Activated CD8-positive, alpha-beta memory T cell treated with anti-CD3 and anti-CD28 coated beads, Interleukin-2, amount 50 U/mL, for 4 hours (primary cell): ENCODE results near the gene PAPOLB.
"Not testable (repeated sequence)": the region's sequence is repeated elsewhere in the genome, so short reads cannot be mapped to it uniquely, and the experiment has no call there.

ENCODE experiments used
- DNase-seq: peaks from one replicate; pipeline ENCODE4 v3.0.0-alpha.2; 2020

Gene PAPOLB

DNA sequence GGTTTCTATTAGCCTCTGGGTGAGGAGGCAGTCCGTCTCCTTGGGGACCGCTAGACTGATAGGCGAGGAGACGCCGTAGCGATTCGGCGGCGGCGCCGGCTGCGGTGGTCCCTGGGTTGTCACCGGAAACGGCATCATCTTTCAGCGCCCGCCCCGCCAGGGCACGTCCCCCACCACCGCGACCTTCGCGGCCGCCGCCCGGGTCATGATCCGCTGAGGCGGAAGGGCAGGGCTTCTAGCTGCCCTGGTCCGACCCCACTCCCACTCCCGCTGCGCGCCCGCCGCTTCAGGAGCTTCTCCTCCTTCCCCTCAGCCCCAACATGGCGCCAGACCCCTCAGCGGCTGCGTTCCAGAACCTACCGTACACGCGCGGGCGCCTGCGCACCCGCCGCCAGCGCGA is at the start of gene PAPOLB:
PAPOLB (minus strand) TSS at position 358 of the 400 bp plus-strand sequence; CDS start at position 138, 220 bp downstream.
- DNase-seq: peak; percentile 32

GRCh38 chr7:4911111-4911828 is 49.4 kb upstream of the PAPOLB start:
- DNase-seq: no peak

- DNase-seq: no peak
Measured at GRCh38 chr7:4906682-4907081, 44.9 kb upstream of the PAPOLB start.

DNA sequence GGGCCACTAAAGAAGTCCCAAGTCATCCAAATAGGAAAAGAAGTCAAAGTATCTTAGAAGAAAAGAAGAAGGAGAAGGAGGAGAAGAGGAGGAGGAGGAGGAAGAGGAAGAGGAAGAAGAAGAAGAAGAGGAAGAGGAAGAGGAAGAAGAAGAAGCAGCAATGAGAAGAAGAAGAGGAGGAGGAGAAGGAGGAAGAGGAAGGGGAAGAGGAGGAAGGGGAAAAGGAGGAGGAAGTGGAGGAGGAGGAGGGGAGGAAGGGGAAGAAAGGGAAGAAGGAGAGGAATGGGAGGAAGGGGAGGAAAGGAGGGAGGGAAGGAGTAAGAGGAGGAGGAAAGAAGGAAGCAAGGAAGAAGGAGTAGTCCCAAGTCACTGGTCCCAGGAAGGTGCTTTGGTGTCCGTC is 43.3 kb upstream of the PAPOLB start:
- DNase-seq: no peak

GRCh38 chr7:4904346-4904745 is 42.5 kb upstream of the PAPOLB start:
- no peak for DNase-seq

DNA sequence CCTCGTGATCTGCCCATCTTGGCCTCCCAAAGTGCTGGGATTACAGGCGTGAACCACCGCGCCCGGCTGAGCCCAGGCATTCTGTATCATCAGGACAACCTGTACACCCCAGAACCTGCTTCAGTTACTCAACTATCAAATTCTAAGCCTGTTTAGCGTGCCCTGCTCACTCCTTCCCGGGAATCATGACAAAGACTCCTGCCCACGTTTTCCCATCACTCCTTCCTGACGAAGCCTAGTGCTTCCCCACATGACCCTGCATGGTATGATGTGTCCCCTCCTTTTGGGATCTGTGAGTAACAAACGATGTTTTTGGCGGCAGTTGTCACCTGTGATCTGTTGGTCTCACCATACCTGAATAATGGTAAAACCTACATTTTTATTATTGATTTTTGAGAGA is 33.9 kb upstream of the PAPOLB start:
- no peak for DNase-seq

GRCh38 chr7:4894482-4894881 is 32.7 kb upstream of the PAPOLB start:
- no peak for DNase-seq

- no peak for DNase-seq
Measured at GRCh38 chr7:4893929-4894475, 32.2 kb upstream of the PAPOLB start.

- DNase-seq: not testable (repeated sequence)
Measured at GRCh38 chr7:4893188-4893587, 31.4 kb upstream of the PAPOLB start.

DNA sequence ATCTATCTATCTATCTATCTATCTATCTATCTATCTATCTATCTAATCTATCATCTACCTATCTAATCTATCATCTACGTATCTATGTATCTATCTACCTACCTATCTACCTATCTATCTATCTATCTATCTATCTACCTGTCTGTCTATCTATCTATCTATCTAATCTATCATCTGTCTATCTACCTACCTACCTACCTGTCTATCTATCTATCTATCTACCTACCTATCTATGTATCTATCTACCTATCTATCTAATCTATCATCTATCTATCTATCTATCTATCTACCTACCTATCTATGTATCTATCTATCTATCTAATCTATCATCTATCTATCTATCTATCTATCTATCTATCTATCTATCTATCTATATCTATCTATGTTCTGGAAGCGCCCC is 29.7 kb upstream of the PAPOLB start:
- not testable (repeated sequence) for DNase-seq

- no peak for DNase-seq
Measured at GRCh38 chr7:4889682-4890081, 27.9 kb upstream of the PAPOLB start.

DNA sequence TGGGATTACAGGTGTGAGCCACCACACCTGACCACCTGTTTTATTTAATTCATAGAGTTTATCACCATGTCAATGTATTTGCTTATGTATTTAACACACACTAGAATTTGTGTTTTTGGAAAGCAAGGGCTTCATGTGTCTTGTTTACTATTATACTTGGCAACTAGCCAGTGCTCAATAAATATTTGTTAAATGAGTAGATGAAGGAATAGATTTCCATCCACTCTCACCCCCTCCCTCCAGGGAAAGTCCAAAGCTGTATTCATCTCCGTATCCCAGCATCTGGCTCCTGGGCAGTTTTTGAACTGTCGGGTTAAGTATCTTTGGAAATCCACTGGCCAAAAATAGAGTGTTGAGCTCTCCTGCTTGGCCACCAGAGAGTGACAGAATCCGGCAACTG is 26.3 kb upstream of the PAPOLB start:
- no peak for DNase-seq

DNA sequence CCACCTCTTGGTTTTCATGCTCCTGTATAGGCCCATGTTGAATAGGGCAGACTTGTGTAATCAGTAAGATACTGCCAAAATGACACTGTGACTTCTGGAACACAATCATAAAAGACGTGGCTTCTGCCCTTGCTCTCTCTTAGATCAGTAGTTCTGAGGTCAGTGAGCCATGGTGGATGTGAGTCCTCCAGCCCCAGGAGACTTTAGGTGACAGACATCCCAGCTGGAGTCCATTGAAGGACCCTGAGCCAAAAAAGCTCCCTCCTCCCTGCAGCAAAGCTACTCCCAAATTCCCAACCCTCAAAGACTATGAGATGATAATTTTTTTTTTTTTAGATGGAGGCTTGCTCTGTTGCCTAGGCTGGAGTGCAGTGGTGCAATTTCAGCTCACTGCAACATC is 24.8 kb upstream of the PAPOLB start:
- no peak for DNase-seq

- DNase-seq: no peak
Measured at GRCh38 chr7:4885317-4885807, 23.5 kb upstream of the PAPOLB start.

DNA sequence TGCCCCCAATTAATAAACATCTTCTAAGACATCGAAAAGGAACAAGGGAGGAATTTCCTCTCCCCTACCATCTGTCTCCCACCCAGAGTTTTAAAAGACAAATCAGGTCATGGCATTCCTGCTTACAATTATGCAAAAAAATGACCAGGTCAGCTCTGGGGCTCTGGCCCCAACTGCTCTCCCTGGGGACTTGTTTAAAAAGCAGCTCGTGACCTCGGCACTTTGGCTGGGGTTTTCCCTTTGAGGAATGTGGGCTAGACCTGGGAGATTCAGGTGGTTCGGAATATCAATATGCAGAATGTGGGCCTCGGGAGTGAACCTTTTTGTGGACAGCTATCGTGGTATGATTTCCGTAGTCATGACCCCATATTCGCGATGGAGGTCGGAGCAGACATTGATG is 22.3 kb upstream of the PAPOLB start:
- DNase-seq: no peak

DNA sequence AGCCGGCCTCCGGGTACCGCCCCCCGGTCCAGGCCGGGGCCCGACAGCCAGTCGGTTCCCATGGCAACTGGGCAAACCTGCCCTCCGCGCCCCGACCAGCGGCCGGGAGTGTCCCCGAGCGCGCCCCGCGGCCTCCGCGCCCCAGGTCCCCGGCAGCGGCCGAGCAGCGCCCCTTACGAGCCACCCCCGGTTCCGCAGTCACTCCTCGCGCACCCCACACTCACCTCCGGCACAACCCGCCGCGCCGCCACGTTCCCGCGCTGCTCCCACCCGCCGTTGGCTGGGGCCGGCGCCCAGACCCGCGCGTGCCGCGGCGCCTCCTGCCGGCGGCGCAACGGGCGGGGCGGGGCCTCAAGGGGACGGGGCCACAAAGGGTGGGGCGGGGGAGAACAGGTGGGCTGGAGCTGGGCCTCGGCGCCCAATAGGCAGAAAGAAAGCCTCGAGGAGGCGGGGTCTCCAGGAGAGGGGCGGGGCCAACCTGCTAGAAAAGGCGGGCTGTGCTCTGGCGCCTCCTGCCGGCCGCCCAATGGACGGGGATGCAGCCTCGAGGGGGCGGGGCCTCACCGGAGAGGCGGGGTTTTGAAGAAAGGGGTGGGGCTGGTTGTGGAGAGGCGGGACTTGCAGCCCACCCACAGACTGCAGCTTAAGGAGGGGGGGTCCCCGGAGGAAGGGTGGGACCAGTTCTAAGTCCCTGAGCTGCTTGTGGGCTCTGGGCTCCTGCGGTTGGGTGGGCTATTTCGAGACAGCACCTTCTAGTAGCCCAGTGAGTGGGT is 21.7 kb upstream of the PAPOLB start, which contains the start of gene RADIL:
RADIL (minus strand) TSS at position 345 of the 773 bp plus-strand sequence. CDS start 5,577 bp downstream, outside the sequence.
- DNase-seq: peak; percentile 82

DNA sequence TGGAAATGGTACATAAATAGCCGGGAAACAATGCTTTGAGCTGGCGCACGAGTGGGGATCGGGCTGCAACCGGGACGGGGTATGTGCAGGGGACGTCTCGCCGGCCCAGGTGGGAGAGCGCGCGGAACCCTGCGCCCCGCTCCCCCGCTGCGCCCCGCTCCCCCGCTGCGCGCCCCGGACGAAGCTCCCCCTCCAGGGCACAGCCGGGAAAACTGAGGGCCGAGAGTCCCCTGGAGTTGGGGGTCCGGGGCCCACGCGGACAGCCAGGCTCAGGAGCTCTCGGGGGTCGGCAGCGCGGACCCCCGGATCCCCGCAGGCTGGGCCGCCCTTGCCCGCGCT is 21.2 kb upstream of the PAPOLB start:
- DNase-seq: no peak

GRCh38 chr7:4882169-4883032 is 20.6 kb upstream of the PAPOLB start:
- DNase-seq: no peak

DNA sequence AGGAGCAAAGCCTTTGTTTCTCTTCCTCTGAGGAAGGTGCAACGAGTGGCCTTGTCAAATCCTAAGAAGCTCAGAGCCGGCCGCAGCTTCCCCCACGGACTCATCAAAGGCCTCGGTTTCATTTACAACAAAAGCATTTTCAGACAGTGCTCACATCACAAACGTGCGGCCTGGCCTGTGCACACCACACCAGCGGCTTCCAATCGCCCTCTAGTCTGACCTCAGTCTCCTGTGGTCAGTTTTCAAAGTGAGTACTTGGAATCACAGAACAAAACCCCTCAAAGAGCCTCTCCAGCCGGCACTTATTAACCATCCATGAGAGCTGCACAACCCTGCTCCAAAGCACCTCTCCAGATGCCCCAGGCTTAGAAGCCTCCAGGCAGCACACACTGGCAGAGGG is 18.4 kb upstream of the PAPOLB start:
- no peak for DNase-seq

GRCh38 chr7:4879396-4880081 is 17.7 kb upstream of the PAPOLB start:
- DNase-seq: no peak

DNA sequence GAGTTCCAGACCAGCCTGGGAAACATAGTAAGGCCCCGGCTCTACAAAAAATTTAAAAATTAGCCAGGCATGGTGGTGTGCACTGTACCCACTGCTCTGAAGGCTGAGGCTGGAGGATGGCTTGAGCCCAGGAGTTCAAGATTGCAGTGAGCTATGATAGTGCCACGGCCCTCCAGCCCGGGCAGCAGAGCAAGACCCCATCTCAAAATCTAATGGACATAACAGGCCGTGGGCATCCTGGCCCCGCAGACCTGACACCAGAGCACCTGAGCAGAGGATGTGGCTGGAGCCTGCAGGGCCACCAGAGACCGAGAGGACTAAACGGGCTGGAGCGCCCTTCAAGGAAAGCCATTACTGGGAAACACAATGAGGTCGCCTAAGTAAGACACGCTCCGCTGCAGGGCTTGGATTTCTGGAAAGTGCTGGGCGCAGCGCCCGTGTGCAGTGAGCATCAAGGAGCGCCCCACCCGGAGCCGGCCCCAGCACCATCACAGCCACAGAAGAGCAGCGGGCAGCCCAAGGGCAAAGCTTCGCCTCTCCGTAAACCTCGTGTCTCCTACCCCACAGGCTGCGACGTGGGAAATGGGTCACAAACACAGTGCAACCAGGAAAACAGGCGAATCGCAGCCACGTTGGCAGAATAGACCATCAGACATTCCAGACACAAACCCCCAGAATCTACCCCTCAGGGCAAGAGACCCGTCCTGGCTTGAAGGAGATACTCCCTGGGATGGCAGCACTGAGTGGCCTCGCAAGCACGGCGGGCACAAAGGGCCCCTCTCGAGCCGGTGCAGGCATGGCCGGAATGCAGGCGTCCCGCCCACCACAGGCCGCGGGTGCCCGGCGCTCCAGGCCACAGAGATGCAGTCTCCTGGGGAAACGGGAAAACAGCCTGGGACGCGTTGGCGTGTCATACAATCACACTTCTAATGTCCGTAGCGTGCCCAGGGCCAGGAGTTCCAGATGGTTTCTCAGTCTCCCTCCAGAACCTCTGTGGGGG is 16.8 kb upstream of the PAPOLB start:
- DNase-seq: no peak
